Epithelial cell of esophagus (primary cell): ENCODE measurements around the gene PCYOX1L.

Experiments used
- DNase-seq: peaks from one replicate; pipeline ENCODE4 v3.0.0; 2010; ENCODE audit warnings: low read depth
- H3K4me3 ChIP-seq: 2 replicates; pipeline ENCODE4 v1.5.1; 2011; ENCODE audit warnings: mild to moderate bottlenecking, low read length, control low read depth
- CTCF ChIP-seq: IDR thresholded peaks from 2 replicates; pipeline ENCODE4 v1.5.1; 2011; ENCODE audit warnings: low read depth, mild to moderate bottlenecking, low read length, control low read depth, inconsistent platforms; ENCODE audit not compliant: insufficient read depth; ENCODE audit errors: missing control alignments

PCYOX1L gene

GRCh38 chr5:149323621-149324205 lies 34.1 kb upstream of the PCYOX1L start:
- no peak overlapping the region for H3K4me3 ChIP-seq
- peak; percentile 45 for DNase-seq
- TF ChIP-seq CTCF, result no peak

- DNase-seq, result peak; percentile 42
- TF ChIP-seq CTCF, result no peak
- no peak overlapping the region for H3K4me3 ChIP-seq
These were observed 33.2 kb upstream of the PCYOX1L start for GRCh38 chr5:149324641-149325040.

- H3K4me3 ChIP-seq, result no peak overlapping the region
- DNase-seq, result peak; percentile 95
- no peak for TF ChIP-seq CTCF
These were observed 32.6 kb upstream of the PCYOX1L start for GRCh38 chr5:149325166-149325735.

GRCh38 chr5:149325894-149326293 lies 32.0 kb upstream of the PCYOX1L start:
- TF ChIP-seq CTCF, result no peak

GRCh38 chr5:149326611-149327010 lies 31.2 kb upstream of the PCYOX1L start:
- DNase-seq, result no peak
- H3K4me3 ChIP-seq, result no peak overlapping the region
- no peak for TF ChIP-seq CTCF

More at GRCh38 chr5:149325894-149326293, 32.0 kb upstream of the PCYOX1L start:
- DNase-seq, result no peak
- H3K4me3 ChIP-seq, result no peak overlapping the region

- no peak overlapping the region for H3K4me3 ChIP-seq
- no peak for DNase-seq
- TF ChIP-seq CTCF, result no peak
These were observed 29.7 kb upstream of the PCYOX1L start for GRCh38 chr5:149328177-149328576.
